ENCODE results near the gene ELANE. TPM values are rescaled to one million over a fixed set of nuclear protein-coding genes. Genes with fewer than 3 reads are reported as not detected.

ELANE gene
- total and polyA plus RNA-seq, 9 of the 15 experiments (the other 6 are each of a cell fraction or from before 2014, with no cell fraction given), result not detected

GRCh38 chr19:892894-893689 is 41.0 kb downstream of the ELANE start, which contains the start of the genes MED16 and RNU6-9 (continued):
- no peak for TF ChIP-seq MTA3 (IDR thresholded peaks at IDR 0.05; ENCODE audit: borderline replicate concordance)
- no peak for TF ChIP-seq ZFP30 (CRISPR knock-in tag; IDR thresholded peaks at IDR 0.05; ENCODE audit: borderline replicate concordance)
- no peak for TF ChIP-seq KLF1 (tag; IDR thresholded peaks at IDR 0.05)
- TF ChIP-seq MXI1 (IDR thresholded peaks at IDR 0.05; ENCODE audit: low read depth, low read length), result peak; percentile 47; the same call in 1 of the 2 replicates
- TF ChIP-seq POLR3A (IDR thresholded peaks at IDR 0.05; ENCODE audit: borderline replicate concordance, extremely low read depth, insufficient read depth, insufficient read length), result peak; percentile 85
- TF ChIP-seq SNRNP70 (optimal IDR thresholded peaks at IDR 0.05; ENCODE audit: low read depth, low read length), result no peak
- TF ChIP-seq, protein P1, sequence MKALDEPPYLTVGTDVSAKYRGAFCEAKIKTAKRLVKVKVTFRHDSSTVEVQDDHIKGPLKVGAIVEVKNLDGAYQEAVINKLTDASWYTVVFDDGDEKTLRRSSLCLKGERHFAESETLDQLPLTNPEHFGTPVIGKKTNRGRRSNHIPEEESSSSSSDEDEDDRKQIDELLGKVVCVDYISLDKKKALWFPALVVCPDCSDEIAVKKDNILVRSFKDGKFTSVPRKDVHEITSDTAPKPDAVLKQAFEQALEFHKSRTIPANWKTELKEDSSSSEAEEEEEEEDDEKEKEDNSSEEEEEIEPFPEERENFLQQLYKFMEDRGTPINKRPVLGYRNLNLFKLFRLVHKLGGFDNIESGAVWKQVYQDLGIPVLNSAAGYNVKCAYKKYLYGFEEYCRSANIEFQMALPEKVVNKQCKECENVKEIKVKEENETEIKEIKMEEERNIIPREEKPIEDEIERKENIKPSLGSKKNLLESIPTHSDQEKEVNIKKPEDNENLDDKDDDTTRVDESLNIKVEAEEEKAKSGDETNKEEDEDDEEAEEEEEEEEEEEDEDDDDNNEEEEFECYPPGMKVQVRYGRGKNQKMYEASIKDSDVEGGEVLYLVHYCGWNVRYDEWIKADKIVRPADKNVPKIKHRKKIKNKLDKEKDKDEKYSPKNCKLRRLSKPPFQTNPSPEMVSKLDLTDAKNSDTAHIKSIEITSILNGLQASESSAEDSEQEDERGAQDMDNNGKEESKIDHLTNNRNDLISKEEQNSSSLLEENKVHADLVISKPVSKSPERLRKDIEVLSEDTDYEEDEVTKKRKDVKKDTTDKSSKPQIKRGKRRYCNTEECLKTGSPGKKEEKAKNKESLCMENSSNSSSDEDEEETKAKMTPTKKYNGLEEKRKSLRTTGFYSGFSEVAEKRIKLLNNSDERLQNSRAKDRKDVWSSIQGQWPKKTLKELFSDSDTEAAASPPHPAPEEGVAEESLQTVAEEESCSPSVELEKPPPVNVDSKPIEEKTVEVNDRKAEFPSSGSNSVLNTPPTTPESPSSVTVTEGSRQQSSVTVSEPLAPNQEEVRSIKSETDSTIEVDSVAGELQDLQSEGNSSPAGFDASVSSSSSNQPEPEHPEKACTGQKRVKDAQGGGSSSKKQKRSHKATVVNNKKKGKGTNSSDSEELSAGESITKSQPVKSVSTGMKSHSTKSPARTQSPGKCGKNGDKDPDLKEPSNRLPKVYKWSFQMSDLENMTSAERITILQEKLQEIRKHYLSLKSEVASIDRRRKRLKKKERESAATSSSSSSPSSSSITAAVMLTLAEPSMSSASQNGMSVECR (CRISPR knock-in tag; IDR thresholded peaks at IDR 0.05), result peak; percentile 81
- peak; percentile 27 for TF ChIP-seq POLR2B (IDR thresholded peaks at IDR 0.05; ENCODE audit: low read depth, partially characterized antibody)
- TF ChIP-seq ZBED1 (IDR thresholded peaks at IDR 0.05), result no peak
- peak in 1 of 2 experiments; percentile 67; a peak in 1 of 4 replicates for TF ChIP-seq CSDE1 (IDR thresholded peaks at IDR 0.05)
- no peak for TF ChIP-seq DMBX1 (CRISPR knock-in tag; IDR thresholded peaks at IDR 0.05; ENCODE audit: borderline replicate concordance)
- no peak for TF ChIP-seq FOXA1 (IDR thresholded peaks at IDR 0.05; ENCODE audit: borderline replicate concordance)
- TF ChIP-seq TFAM (CRISPR knock-in tag; conservative IDR thresholded peaks at IDR 0.05), result no peak
- no peak for TF ChIP-seq SRSF3 (IDR thresholded peaks at IDR 0.05; ENCODE audit: insufficient read depth, low read length)
- TF ChIP-seq, protein P2, sequence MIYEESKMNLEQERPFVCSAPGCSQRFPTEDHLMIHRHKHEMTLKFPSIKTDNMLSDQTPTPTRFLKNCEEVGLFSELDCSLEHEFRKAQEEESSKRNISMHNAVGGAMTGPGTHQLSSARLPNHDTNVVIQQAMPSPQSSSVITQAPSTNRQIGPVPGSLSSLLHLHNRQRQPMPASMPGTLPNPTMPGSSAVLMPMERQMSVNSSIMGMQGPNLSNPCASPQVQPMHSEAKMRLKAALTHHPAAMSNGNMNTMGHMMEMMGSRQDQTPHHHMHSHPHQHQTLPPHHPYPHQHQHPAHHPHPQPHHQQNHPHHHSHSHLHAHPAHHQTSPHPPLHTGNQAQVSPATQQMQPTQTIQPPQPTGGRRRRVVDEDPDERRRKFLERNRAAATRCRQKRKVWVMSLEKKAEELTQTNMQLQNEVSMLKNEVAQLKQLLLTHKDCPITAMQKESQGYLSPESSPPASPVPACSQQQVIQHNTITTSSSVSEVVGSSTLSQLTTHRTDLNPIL (CRISPR knock-in tag; IDR thresholded peaks at IDR 0.05), result no peak
- no peak for TF ChIP-seq ZZZ3 (IDR thresholded peaks at IDR 0.05)
- TF ChIP-seq ETV6 (IDR thresholded peaks at IDR 0.05; ENCODE audit: borderline replicate concordance in 1 of 2, low read depth in 2 of 2, low read length in 1 of 2), result no peak
- no peak for TF ChIP-seq ETV6 (CRISPR knock-in tag; IDR thresholded peaks at IDR 0.05; ENCODE audit: borderline replicate concordance)
- TF ChIP-seq KLF13 (tag; IDR thresholded peaks at IDR 0.05; ENCODE audit: borderline replicate concordance, low read depth), result peak; percentile 84; the same call in 1 of the 2 replicates
- TF ChIP-seq SUPT5H (IDR thresholded peaks at IDR 0.05), result peak; percentile 73
- TF ChIP-seq, protein P3, sequence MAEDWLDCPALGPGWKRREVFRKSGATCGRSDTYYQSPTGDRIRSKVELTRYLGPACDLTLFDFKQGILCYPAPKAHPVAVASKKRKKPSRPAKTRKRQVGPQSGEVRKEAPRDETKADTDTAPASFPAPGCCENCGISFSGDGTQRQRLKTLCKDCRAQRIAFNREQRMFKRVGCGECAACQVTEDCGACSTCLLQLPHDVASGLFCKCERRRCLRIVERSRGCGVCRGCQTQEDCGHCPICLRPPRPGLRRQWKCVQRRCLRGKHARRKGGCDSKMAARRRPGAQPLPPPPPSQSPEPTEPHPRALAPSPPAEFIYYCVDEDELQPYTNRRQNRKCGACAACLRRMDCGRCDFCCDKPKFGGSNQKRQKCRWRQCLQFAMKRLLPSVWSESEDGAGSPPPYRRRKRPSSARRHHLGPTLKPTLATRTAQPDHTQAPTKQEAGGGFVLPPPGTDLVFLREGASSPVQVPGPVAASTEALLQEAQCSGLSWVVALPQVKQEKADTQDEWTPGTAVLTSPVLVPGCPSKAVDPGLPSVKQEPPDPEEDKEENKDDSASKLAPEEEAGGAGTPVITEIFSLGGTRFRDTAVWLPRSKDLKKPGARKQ (CRISPR knock-in tag; IDR thresholded peaks at IDR 0.05), result peak; percentile 86; the same call in 1 of the 2 replicates
